ENCODE measurements around the gene BNC2. TPM values are rescaled to one million over a fixed set of nuclear protein-coding genes. Genes with fewer than 3 reads are reported as not detected.

Gene BNC2
- total RNA-seq, 1 donor from 2014 or later: 2.4 TPM

GRCh38 chr9:16453390-16453789, 417.1 kb downstream of the BNC2 start:
- Histone ChIP-seq H3K27me3 (no peaks in the 10 kb centered on the region), H3K36me3 (no peaks in the 10 kb centered on the region), H4K20me1 (ENCODE audit: low read depth) (no peaks in the 10 kb centered on the region), H3K9me3 (ENCODE audit: low read depth) (no peaks in the 10 kb centered on the region), H3F3A (ENCODE audit: low read depth) (no peaks in the 10 kb centered on the region), H3K27ac (no peak overlapping the region), H3K79me2 (ENCODE audit: low read depth) (no peaks in the 10 kb centered on the region), H3K9ac (no peak overlapping the region), H3K4me2 (no peak overlapping the region), H3K4me3 (no peak overlapping the region), H2AFZ (replicated peaks) (no peak overlapping the region), H3K4me1 (peaks cover under 1% of the 10 kb centered on the region)
- Mint-ChIP-seq H3K4me1 (peaks cover 3% of the 10 kb centered on the region), H3K27ac (no peak overlapping the region), H3K36me3 (no peaks in the 10 kb centered on the region), H3K27me3 (ENCODE audit: insufficient read depth, low read depth) (peaks cover 5% of the 10 kb centered on the region), H3K9me3 (no peaks in the 10 kb centered on the region), H3K4me3 (no peak overlapping the region)
- TF ChIP-seq EZH2phosphoT487 (IDR thresholded peaks at IDR 0.05) (no peak), EZH2 (IDR thresholded peaks at IDR 0.05) (no peak)
- TF ChIP-seq, protein P1, sequence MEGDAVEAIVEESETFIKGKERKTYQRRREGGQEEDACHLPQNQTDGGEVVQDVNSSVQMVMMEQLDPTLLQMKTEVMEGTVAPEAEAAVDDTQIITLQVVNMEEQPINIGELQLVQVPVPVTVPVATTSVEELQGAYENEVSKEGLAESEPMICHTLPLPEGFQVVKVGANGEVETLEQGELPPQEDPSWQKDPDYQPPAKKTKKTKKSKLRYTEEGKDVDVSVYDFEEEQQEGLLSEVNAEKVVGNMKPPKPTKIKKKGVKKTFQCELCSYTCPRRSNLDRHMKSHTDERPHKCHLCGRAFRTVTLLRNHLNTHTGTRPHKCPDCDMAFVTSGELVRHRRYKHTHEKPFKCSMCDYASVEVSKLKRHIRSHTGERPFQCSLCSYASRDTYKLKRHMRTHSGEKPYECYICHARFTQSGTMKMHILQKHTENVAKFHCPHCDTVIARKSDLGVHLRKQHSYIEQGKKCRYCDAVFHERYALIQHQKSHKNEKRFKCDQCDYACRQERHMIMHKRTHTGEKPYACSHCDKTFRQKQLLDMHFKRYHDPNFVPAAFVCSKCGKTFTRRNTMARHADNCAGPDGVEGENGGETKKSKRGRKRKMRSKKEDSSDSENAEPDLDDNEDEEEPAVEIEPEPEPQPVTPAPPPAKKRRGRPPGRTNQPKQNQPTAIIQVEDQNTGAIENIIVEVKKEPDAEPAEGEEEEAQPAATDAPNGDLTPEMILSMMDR (IDR thresholded peaks at IDR 0.05): no peak
- no peak for DNase-seq (ENCODE audit: low spot score)

GRCh38 chr9:16450578-16450977, 419.9 kb downstream of the BNC2 start:
- no peak overlapping the region for H3K27ac ChIP-seq
- H3K4me1 ChIP-seq: no peaks in the 10 kb centered on the region
- TF ChIP-seq EZH2 (IDR thresholded peaks at IDR 0.05) (no peak), EZH2phosphoT487 (IDR thresholded peaks at IDR 0.05) (no peak)
- TF ChIP-seq, protein P1 (IDR thresholded peaks at IDR 0.05): no peak
- H3K9me3 ChIP-seq (ENCODE audit: low read depth): no peaks in the 10 kb centered on the region
- Mint-ChIP-seq H3K27me3 (ENCODE audit: insufficient read depth, low read depth) (peaks cover 2% of the 10 kb centered on the region), H3K27ac (no peak overlapping the region), H3K4me3 (no peak overlapping the region), H3K36me3 (no peaks in the 10 kb centered on the region), H3K4me1 (no peaks in the 10 kb centered on the region), H3K9me3 (no peaks in the 10 kb centered on the region)
- no peaks in the 10 kb centered on the region for H3K36me3 ChIP-seq
- no peaks in the 10 kb centered on the region for H4K20me1 ChIP-seq (ENCODE audit: low read depth)
- no peaks in the 10 kb centered on the region for H3K27me3 ChIP-seq
- no peak overlapping the region for H3K9ac ChIP-seq
- DNase-seq (ENCODE audit: low spot score): no peak
- no peaks in the 10 kb centered on the region for H3F3A ChIP-seq (ENCODE audit: low read depth)
- no peak overlapping the region for H3K4me3 ChIP-seq
- H3K4me2 ChIP-seq: no peak overlapping the region
- no peak overlapping the region for H2AFZ ChIP-seq (replicated peaks)
- no peaks in the 10 kb centered on the region for H3K79me2 ChIP-seq (ENCODE audit: low read depth)

DNA sequence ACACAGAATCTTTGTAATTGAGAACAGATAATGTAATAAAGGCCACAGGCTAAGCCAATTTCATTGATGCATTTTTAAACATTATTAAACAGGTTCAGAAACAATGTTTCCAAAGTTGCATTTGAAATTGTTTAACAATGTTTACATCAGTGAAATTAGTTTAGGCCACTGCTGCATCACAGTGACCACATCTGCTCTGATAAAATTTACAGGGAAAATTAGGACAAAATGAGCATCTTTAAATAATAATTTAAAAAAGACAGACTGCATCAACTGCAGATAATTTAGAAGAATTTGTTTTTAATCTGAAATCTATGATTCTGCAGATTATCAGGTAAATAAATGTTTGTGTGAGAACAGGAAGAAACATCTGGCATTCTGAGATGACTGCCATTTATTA, 420.4 kb downstream of the BNC2 start:
- no peaks in the 10 kb centered on the region for H3K4me1 Mint-ChIP-seq
- TF ChIP-seq EZH2phosphoT487 (IDR thresholded peaks at IDR 0.05): no peak
- TF ChIP-seq, protein P1 (IDR thresholded peaks at IDR 0.05): no peak
- TF ChIP-seq EZH2 (IDR thresholded peaks at IDR 0.05): no peak
- H3K4me3 ChIP-seq: no peak overlapping the region
- no peaks in the 10 kb centered on the region for H3K27me3 ChIP-seq
- no peaks in the 10 kb centered on the region for H3K9me3 ChIP-seq (ENCODE audit: low read depth)
- no peaks in the 10 kb centered on the region for H3K4me1 ChIP-seq
- no peaks in the 10 kb centered on the region for H3F3A ChIP-seq (ENCODE audit: low read depth)
- no peak overlapping the region for H3K27ac ChIP-seq
- no peaks in the 10 kb centered on the region for H3K9me3 Mint-ChIP-seq
- no peaks in the 10 kb centered on the region for H3K79me2 ChIP-seq (ENCODE audit: low read depth)
- H3K36me3 ChIP-seq: no peaks in the 10 kb centered on the region
- no peaks in the 10 kb centered on the region for H3K36me3 Mint-ChIP-seq
- no peak overlapping the region for H3K27ac Mint-ChIP-seq
- DNase-seq (ENCODE audit: low spot score): no peak
- no peak overlapping the region for H3K4me2 ChIP-seq
- H4K20me1 ChIP-seq (ENCODE audit: low read depth): no peaks in the 10 kb centered on the region
- H3K9ac ChIP-seq: no peak overlapping the region
- no peak overlapping the region for H3K4me3 Mint-ChIP-seq
- H2AFZ ChIP-seq (replicated peaks): no peak overlapping the region
- H3K27me3 Mint-ChIP-seq (ENCODE audit: insufficient read depth, low read depth): peaks cover 2% of the 10 kb centered on the region
